HG02678 (cell line): ENCODE results near the gene DAPK2.
"Not testable (repeated sequence)": the region's sequence is repeated elsewhere in the genome, so short reads cannot be mapped to it uniquely, and the experiment has no call there.

Source experiments
- ATAC-seq: cut with Tn5 transposase; IDR thresholded peaks from one replicate; pipeline ENCODE4 v1.9.1; 2021; ENCODE audit warnings: mild to moderate bottlenecking, moderate library complexity; ENCODE audit not compliant: unreplicated experiment

The DAPK2 gene

DNA sequence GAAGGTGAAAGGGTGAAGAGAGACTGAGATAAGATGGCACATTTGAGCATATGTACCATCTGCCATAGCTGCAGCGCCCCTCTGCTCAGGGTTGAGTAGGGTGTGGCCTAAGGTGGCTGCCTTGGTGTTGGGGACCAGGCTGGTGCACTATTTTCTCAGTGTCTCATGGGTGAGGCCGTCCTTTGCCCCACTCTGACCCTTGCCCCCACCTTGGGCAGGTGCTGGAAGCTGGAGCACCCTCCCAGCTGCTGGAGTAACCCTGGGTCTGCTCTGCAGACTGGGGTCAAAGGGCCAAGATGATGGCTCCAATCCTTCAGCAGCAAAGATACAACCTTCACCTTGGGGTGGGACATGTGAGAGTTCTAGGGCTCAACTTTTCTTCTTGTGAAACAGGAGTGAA, 69.2 kb downstream of the DAPK2 start:
- no peak for ATAC-seq

DNA sequence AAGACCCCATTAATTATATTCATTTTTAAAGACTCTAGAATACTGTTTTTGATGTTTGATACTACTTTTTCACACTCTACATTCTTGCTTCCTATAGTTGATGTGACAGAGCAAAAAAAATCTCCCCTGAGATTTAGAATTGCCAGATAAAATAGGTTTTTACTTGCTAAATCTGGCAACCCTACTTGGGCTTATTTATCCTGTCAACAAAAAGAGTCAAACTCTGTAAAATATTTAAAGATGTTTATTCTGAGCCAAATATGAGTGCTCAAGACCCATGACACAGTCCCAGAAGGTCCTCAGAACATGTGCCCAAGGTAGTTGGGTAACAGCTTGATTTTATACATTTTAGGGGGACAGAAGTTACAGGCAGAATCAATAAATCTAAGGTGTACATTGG, 72.3 kb downstream of the DAPK2 start:
- ATAC-seq = no peak

DNA sequence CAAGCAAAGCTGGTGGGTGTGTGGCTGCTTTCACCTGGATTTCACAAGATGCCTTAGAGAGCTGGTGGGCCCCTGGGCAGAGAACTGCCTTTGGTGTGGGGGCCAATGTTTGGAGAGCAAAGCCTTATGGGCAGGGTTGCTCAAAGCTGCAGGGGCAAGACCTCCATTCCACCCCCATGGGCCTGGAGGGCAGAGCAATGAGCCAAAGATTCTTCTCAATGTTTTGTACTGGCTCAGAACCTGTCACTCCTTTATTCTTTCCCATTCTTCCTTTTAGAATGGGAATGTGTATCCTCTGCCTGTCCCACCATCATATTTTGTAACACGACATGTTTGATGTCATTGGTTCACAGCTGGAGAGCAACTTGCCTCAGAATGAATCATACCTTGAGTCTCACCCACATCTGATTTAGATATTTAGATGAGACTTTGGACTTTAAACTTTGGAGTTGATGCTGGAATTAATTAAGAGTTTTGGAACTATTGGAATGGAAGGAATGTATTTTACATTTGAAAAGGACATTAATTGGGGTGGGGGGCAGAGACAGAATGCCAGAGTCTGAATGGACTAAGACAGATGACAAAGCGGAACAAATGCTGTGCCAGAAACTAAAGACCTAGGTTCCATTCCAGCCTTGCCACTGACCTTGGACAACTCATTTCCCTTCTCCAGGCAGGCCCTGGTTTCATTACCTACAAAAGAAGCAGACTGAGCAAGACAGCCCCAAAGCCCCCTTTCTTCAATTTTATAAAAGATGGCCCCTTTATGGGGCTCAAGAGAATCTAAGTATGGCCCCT, 72.9 kb downstream of the DAPK2 start:
- ATAC-seq = no peak

DNA sequence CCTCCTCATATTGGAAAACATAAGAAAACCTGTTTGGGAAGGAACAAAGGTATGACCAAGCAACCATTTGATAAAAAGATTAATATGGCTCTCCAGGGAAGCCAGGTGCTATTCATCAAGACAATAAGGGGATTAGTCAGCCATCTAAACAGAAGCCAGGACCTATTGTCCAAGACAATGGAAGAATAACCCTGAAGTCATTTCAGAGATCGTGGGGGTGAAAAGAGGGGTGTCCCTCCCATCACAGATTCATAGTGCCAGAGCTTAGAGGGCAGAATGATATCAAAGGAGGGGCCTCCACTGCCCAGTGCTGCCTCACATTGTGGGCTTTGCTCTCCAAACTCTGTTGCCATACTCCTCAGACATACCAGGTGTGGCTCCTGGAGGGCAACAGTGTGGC, 73.5 kb downstream of the DAPK2 start:
- no peak for ATAC-seq

DNA sequence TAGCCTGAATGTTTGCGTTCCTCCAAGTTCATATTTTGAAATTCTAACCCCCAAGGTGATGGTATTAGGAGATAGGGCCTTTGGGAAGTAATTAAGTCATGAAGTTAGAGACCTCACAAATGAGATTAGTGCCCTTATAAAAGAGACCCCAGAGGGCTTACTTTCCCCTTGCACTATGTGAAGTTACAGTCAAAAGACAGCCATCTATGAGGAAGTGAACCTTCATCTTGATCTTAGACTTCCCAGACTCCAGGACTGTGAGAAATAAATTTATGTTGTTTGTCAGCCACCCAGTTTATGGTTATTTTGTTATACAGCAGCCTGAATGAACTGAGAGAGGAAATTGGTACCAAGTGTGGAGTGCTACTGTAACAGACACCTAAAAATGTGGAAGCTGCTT, 74.4 kb downstream of the DAPK2 start:
- no peak for ATAC-seq

DNA sequence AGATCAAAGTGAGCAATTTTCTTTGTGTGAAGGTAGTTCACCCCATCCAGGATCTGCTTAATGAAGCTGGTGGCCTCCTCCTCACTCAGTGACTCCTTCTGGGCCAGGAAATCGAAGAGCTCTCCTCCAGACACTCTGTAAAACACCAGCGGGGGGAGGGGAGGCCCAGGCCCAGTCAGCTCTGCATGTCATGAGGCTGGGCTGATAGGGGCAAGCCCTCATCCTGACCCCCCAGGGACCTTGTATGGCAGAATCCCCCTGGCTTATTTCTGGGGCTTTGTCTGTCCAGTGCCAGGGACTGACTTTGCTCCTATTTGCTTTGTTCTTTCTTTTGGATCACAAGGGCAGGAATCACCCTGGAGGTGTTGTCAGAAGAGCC, 74.9 kb downstream of the DAPK2 start:
- peak; percentile 21 for ATAC-seq

DNA sequence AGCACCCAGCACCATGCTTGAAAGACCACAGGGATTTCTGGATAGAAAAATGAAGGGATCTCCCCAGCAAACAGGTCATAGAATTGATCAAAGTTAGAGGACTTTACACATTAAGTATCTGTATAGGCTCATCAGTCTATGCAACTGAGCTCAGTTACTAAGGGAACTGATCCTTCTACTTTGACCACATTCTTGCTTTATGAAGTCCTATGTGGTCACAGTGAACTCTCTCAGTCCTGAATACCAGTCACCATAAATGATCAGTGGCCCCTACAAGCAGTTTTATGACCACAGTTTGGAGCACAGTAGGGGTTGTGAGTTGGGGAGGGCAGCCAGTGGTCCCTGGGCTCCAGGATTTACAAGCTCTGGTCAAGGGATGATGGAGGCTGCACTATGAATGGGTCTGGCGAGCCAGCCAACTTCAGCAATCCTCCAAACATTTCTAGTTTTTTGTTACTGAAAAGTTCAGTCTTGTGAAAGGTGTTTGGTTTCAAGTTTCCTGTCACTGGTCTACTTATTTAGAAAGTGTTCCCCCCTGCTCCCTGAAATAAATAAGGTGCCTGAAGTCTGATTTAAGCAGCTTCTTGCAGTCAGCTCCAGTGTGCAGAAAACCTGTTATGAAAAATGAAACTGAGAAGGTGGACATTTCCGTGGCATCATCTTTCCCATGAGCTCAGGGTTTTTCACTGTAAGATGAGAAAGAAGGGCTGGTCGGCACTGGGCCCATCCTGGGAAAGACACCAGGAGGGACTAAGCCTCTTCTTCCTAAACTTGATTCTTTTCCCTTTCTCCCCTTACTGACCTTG, 75.5 kb downstream of the DAPK2 start:
- ATAC-seq = peak; percentile 97

DNA sequence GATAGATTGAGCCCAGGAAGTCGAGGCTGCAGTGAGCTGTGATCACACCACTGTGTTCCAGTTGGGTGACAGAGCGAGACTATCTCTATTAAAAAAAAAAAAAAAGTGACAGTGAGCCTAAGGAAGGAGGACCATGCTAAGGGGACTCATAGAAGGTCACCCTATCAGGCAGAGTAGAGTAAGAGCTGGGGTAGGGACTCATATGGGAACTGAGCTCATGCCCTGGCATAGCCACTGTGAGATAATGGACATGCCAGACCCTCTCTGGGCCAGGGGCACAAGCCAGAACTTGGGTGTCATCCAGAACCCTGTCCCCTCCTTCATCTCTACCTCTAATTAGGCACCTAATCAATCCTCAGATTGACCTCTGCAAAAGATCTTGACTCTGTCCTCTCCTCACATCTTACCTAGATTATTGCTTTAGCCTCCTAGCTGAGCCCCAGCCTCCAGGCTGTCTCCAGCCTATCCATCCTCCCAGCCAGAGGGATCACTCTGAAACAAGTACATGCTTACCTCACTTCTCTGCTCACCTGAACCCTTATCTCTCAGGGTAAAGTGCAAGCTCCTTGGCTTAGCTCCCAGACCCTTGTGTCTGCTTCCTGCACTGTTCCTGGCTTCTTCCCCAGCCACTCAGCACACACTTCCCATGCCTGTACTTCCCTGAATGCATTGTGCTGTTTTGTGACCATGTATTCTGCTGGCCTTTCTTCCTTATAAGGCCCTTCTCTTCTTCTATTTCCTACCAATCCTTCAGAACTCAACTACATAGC, 76.4 kb downstream of the DAPK2 start:
- no peak for ATAC-seq

DNA sequence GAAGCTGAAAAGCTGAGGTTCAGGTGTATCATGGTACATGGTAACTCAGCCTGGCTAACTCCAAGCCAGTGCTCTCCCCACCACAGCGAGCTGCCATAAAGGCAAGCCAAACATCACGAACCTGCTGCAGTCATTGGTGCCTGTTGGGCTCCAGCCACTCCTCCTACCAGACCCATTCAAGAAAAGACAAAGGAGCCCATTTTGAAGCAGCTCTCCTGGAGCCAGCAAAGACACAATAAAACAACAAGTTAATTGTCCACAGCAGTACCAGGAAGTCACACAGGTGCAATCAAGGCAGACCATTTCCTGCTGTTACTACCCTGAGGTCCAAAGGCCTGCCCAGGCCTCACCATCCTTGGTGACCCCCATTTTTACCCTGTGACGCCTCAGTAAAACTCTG, 77.6 kb downstream of the DAPK2 start:
- ATAC-seq = no peak

DNA sequence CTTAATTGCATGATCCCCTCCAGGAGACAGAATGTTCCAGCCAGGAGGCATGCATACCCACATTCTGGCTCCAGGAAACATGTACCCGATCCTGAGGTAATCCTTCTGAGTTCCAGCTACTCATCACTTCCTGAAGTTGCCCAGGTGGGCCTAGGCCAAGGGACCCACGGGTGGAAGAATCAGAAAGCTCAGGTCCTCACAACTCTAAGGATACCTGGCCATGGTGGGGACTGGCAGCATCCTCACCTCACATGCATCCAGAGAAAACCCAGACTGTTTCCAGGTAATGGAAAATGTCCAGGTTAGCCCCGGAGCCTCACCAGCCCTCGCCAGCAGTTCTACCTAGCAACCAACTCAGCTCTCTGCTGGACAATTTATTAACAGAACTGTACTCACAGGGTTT, 78.2 kb downstream of the DAPK2 start:
- no peak for ATAC-seq

DNA sequence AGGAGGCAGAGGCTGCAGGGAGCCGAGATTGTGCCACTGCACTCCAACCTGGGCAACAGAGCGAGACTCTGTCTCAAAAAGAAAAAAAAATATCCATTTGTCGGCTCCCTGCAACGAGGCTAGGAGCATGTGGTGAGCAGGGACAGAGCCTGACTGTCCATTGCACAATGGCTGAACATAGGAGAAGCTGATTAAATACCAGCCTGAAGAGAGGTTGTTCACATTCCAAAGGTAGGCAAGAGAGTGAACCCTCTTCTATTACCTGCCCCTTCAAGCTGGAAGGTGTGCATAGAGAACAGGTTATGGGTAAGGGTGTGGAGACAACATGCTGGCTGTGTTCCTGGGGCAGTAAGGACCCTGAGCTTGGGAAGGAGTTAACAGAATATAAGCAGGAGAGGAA, 78.7 kb downstream of the DAPK2 start:
- ATAC-seq = no peak

DNA sequence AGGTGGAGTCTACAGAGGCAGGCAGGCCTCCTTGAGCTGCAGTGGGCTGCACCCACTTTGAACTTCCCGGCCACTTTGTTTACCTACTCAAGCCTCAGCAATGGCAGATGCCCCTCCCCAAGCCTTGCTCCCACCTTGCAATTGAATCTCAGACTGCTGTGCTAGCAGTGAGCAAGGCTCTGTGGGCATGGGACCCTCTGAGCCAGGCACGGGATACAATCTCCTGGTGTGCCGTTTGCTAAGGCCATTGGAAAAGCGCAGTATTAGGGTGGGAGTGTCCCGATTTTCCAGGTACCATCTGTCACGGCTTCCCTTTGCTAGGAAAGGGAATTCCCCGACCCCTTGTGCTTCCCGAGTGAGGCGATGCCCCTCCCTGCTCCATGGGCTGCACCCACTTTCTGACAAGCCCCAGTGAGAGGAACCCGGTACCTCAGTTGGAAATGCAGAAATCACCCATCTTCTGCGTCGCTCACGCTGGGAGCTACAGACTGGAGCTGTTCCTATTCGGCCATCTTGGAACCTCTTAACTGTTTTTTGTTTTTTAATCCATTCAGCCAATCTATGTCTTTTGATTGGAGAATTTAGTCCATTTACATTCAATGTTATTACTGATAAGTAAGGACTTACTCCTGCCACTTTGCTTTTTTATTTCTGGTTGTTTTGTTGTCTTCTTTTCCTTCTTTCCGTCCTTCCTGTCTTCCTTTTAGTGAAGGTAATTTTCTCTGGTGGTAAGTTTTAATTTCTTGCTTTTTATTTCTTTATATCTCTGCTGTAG, 83.2 kb downstream of the DAPK2 start:
- ATAC-seq = not testable (repeated sequence)

DNA sequence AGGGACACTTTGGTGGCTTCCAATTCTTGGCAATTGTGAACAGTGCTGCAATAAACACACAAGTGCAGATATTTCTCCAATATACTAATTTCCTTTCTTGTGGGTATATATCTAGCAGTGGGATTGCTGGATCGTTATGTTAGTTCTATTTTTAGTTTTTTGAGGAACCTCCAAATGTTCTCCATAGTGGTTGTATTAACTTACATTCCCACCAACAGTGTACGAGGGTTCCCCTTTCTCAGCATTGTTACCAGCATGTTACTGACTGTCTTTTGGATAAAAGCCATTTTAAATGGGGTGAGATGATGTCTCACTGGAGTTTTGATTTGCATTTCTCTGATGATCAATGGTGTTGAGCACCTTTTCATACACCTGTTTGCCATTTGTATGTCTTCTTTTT, 92.8 kb downstream of the DAPK2 start:
- no peak for ATAC-seq

DNA sequence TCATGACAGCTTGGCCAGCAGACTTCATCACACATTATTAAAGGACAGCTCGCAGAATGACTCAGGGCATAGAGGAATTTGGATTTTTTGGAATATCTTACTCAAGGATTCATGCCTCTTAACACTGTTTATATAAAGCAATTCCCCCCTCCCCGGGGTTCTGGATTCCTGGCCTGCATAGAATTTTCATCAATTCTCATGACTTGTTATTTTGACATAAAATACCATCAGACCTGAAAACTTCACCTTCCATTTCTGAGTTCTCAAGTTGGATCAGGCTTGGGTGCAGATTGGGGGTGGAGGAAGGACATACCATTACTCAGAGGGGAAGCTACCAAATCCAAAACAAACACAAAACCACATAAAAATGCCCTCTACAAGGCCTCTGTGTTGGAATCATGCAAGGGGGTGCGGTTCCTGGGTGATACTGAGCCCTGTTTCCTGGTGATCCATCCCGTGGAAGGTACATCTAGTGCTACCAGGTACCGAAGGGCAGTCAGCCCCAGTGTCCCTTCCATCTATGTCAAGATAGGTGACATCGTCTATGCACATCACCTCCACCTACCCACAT, 95.3 kb downstream of the DAPK2 start:
- ATAC-seq = no peak

DNA sequence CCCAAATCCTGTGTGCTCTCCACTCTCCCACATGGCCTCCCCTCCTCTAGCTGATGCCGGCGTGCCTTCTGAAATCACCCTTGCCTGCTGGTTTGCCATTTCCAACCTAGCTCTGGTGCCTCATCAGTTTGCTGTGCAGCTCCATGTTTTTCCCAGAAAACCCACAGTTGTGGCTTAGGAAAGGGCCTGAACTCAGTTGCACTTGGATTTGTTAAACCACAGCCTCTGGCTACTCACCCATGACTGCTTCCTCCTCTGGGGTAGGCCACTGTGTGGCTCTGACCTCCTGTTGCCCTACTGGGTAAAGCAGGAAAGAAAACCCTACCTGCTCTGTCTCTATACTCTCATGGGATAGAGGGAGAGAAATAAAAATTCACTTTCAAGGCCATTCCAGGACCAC, 97.3 kb downstream of the DAPK2 start:
- ATAC-seq = no peak

DNA sequence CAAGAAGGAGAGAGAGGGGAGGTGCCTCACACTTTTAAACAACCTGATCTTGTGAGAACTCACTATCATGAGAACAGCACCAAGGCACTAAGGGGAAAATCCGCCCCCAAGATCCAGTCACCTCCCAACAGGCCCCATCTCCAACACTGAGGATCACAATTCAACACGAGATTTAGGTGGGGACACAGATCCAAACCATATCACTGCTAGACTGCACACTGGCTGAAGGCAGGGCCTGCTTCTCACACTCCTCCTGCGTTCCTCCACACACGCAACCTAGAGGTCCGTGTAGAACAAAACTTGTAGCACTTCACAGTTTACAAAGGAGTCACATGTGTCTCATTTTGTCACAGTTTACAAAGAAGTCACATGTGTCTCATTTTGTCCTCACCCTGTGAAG, 97.8 kb downstream of the DAPK2 start:
- ATAC-seq = no peak

DNA sequence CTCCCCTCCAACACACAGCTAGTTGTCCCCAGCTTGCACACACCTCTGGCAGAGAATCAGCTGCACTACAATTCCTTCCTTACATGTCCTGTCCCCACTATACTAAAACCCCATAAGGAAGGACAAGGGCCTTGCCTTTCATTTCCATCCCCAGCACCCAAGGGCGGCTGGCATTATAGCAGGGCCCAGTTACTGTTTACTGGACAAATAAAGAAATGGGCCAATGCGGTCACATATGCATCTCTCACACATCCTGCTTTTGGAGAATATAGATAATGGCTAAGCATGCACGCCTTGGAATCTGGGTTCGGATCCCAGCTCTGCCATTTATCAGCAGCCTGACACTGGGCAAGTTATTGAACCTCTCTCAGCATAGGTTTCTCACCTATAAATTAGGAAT, 99.1 kb downstream of the DAPK2 start:
- no peak for ATAC-seq

DNA sequence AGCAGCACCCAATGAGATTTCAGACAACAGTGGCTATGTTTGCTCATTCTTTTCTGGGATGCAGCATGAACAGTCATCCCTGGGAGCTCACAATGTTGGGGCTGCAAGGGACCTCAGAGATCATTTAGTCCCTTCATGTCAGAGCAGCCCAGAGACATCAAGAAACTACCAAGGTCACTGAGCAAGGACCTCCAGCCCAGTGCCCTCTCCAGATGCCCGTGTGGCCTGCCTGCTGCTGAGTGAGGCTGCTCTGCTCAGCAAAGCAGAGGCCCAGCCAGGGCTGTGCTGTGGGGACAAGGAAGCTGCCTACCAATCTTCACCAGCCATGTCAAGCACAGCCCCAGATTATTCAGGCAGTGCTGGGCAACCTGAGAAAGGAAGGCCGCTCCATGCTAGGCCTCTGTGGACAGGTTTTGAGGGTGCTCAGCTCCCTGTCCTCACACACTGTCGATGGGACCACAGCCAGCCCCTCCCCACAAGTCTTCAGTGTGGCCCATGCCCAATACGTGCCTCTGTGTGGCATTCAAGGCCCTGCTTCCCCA, 99.7 kb downstream of the DAPK2 start:
- no peak for ATAC-seq

DNA sequence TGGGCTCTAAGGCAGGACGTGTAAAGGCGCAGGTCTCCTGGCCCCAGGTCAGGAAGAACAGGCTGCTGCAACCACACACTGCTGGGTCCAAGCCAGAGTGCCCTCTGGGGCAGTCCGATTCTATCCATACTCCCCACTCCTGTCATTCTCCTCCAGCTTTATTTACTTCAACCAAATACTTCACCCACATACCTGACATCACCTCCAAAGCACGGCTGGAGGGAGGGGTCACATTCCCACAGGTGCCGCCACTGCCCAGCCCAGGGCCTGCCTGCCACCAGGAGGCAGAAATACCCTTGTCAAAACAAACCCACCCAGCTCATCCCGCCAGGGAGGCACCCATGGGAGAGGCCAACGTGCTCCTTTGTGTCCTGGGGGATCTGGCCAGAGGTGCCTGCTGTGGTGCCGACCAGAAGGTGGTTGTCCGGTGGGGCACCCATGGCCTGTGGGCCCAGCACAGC, 100.4 kb downstream of the DAPK2 start:
- no peak for ATAC-seq
